Trophoblast cell (in vitro differentiated cells and primary cell): ENCODE measurements around the gene IGSF9B.
A peak's percentile ranks its signal among the peaks of the same experiment; 100 is the strongest.

Experiments
- DNase-seq, 2 donors: peaks; one replicate each; pipeline ENCODE4 v3.0.0-alpha.2; 2016
- H2AFZ ChIP-seq: 2 replicates; pipeline ENCODE4 v1.6.1; 2013; ENCODE audit warnings: low read length, moderate library complexity, mild to moderate bottlenecking; ENCODE audit not compliant: insufficient read depth, poor library complexity
- H2AK5ac ChIP-seq: 2 replicates; pipeline ENCODE4 v1.6.1; 2013; ENCODE audit warnings: mild to moderate bottlenecking, low read length
- H2BK120ac ChIP-seq: 2 replicates; pipeline ENCODE4 v1.6.1; 2013; ENCODE audit warnings: low read length, mild to moderate bottlenecking, moderate library complexity; ENCODE audit not compliant: insufficient read depth, poor library complexity
- H2BK12ac ChIP-seq: 2 replicates; pipeline ENCODE4 v1.6.1; 2013; ENCODE audit warnings: mild to moderate bottlenecking, low read length, moderate library complexity
- H2BK5ac ChIP-seq: 2 replicates; pipeline ENCODE4 v1.6.1; 2013; ENCODE audit warnings: low read length, low read depth, moderate library complexity, mild to moderate bottlenecking; ENCODE audit not compliant: poor library complexity
- H3K14ac ChIP-seq: 2 replicates; pipeline ENCODE4 v1.6.1; 2013; ENCODE audit warnings: mild to moderate bottlenecking, low read length
- H3K18ac ChIP-seq: 2 replicates; pipeline ENCODE4 v1.6.1; 2013; ENCODE audit warnings: mild to moderate bottlenecking, low read length
- H3K23ac ChIP-seq: 2 replicates; pipeline ENCODE4 v1.6.1; 2013; ENCODE audit warnings: low read length
- H3K27ac ChIP-seq: 2 replicates; pipeline ENCODE4 v1.5.1; 2013; ENCODE audit warnings: low read depth, mild to moderate bottlenecking, inconsistent platforms, low read length, moderate library complexity
- H3K27me3 ChIP-seq: 2 replicates; pipeline ENCODE4 v1.6.1; 2013; ENCODE audit warnings: inconsistent platforms, mild to moderate bottlenecking, low read length, moderate library complexity; ENCODE audit not compliant: insufficient read depth
- H3K36me3 ChIP-seq, 2 experiments: 1 replicate in 1 of 2; 2 replicates in 1 of 2; pipeline ENCODE4 v1.6.1; 2013; ENCODE audit warnings: low read length in 2 of 2, mild to moderate bottlenecking in 2 of 2, moderate library complexity in 1 of 2; ENCODE audit not compliant: insufficient read depth in 2 of 2, control insufficient read depth in 1 of 2
- H3K4ac ChIP-seq: 2 replicates; pipeline ENCODE4 v1.6.1; 2013; ENCODE audit warnings: low read depth, mild to moderate bottlenecking, low read length, moderate library complexity
- H3K4me1 ChIP-seq, 2 experiments: 1 replicate in 1 of 2; 2 replicates in 1 of 2; pipeline ENCODE4 v1.6.1; 2013; ENCODE audit warnings: low read length in 2 of 2, mild to moderate bottlenecking in 2 of 2, moderate library complexity in 1 of 2; ENCODE audit not compliant: insufficient read depth in 2 of 2, control insufficient read depth in 1 of 2
- H3K4me2 ChIP-seq: 2 replicates; pipeline ENCODE4 v1.6.1; 2013; ENCODE audit warnings: inconsistent platforms, mild to moderate bottlenecking, low read length, moderate library complexity
- H3K4me3 ChIP-seq: 2 replicates; pipeline ENCODE4 v1.5.1; 2013; ENCODE audit warnings: mild to moderate bottlenecking, low read depth, low read length, inconsistent platforms
- H3K79me1 ChIP-seq: one replicate; pipeline ENCODE4 v1.6.1; 2013; ENCODE audit warnings: low read length
- H3K79me2 ChIP-seq: 2 replicates; pipeline ENCODE4 v1.6.1; 2013; ENCODE audit warnings: low read length, mild to moderate bottlenecking; ENCODE audit not compliant: control insufficient read depth, insufficient read depth, poor library complexity
- H3K9ac ChIP-seq: 2 replicates; pipeline ENCODE4 v1.6.1; 2013; ENCODE audit warnings: mild to moderate bottlenecking, low read length
- H3K9me3 ChIP-seq: 2 replicates; pipeline ENCODE4 v1.6.1; 2013; ENCODE audit warnings: low read depth, mild to moderate bottlenecking, control low read depth, inconsistent platforms, low read length; ENCODE audit not compliant: insufficient read depth
- H4K12ac ChIP-seq: 2 replicates; pipeline ENCODE4 v1.6.1; 2013; ENCODE audit warnings: low read depth, mild to moderate bottlenecking, low read length, moderate library complexity
- H4K8ac ChIP-seq: 2 replicates; pipeline ENCODE4 v1.6.1; 2013; ENCODE audit warnings: low read depth, mild to moderate bottlenecking, low read length, moderate library complexity
- H4K91ac ChIP-seq: one replicate; pipeline ENCODE4 v1.6.1; 2013; ENCODE audit warnings: low read depth, mild to moderate bottlenecking, low read length, moderate library complexity
- WGBS: extraction: QIAGEN DNeasy Blood & Tissue Kit; methylation state at CpG from one replicate; pipeline ENCODE4 v1.1.7; 2013; ENCODE audit warnings: missing lambda C conversion rate; ENCODE audit not compliant: insufficient read length, insufficient coverage; ENCODE audit errors: extremely low coverage; 5-methylcytosine and 5-hydroxymethylcytosine counted together

Gene IGSF9B

GRCh38 chr11:133980665-133981064 is 23.9 kb upstream of the IGSF9B start:
- WGBS = no CpG with 5 or more reads among the region's 9 CpGs

DNA sequence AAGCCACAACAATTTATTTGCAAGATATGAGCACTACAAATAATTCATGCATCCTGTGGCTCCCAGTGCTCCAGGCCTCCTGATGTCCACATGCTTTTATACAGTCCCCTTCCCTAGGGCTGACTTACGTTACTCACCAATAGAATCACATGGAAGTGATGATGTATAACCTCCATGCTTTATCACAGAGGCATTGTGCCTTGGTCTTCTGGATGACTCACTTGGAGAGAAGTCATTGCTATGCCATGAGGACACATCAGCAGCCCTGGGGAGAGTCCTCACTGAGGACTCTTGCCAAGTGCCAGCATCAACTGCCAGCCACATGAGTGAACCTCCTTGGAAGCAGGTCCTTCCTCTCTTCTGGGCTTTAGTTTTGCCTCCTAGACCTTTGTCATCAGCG is 22.0 kb upstream of the IGSF9B start:
- Histone ChIP-seq H2BK5ac (no peak overlapping the region), H3K79me1 (no peaks in the 10 kb centered on the region), H3K36me3 (no peaks in the 10 kb centered on the region), H3K14ac (no peak overlapping the region), H3K23ac (no peak overlapping the region), H3K9me3 (no peaks in the 10 kb centered on the region), H3K4ac (no peak overlapping the region), H2AK5ac (no peak overlapping the region), H3K9ac (no peak overlapping the region), H4K91ac (no peak overlapping the region), H4K8ac (no peak overlapping the region), H2BK12ac (no peak overlapping the region), H2AFZ (no peak overlapping the region), H3K18ac (no peak overlapping the region), H3K79me2 (no peaks in the 10 kb centered on the region), H3K4me3 (no peak overlapping the region), H4K12ac (no peak overlapping the region), H3K27ac (no peak overlapping the region), H3K4me1 (no peaks in the 10 kb centered on the region), H3K4me2 (no peak overlapping the region), H3K27me3 (no peaks in the 10 kb centered on the region), H2BK120ac (no peak overlapping the region)
- no CpG with 5 or more reads among the region's 2 CpGs for WGBS
- DNase-seq = peak in 1 of 2 donors; percentile 33

More at GRCh38 chr11:133980665-133981064, 23.9 kb upstream of the IGSF9B start:
- no peaks in the 10 kb centered on the region for H3K9me3 ChIP-seq
- DNase-seq = no peak
- no peak overlapping the region for H3K4ac ChIP-seq
- H3K79me2 ChIP-seq = no peaks in the 10 kb centered on the region
- no peak overlapping the region for H2BK12ac ChIP-seq
- H3K4me2 ChIP-seq = no peak overlapping the region
- H4K8ac ChIP-seq = no peak overlapping the region
- H2AK5ac ChIP-seq = no peak overlapping the region
- H3K14ac ChIP-seq = no peak overlapping the region
- H3K36me3 ChIP-seq = no peaks in the 10 kb centered on the region
- no peaks in the 10 kb centered on the region for H3K4me1 ChIP-seq
- no peak overlapping the region for H3K4me3 ChIP-seq
- no peak overlapping the region for H2AFZ ChIP-seq
- H2BK120ac ChIP-seq = no peak overlapping the region
- no peak overlapping the region for H3K23ac ChIP-seq
- H3K18ac ChIP-seq = no peak overlapping the region
- H4K12ac ChIP-seq = no peak overlapping the region
- H3K27ac ChIP-seq = no peak overlapping the region
- H3K79me1 ChIP-seq = no peaks in the 10 kb centered on the region
- H4K91ac ChIP-seq = no peak overlapping the region
- H3K27me3 ChIP-seq = no peaks in the 10 kb centered on the region
- no peak overlapping the region for H2BK5ac ChIP-seq
- no peak overlapping the region for H3K9ac ChIP-seq

DNA sequence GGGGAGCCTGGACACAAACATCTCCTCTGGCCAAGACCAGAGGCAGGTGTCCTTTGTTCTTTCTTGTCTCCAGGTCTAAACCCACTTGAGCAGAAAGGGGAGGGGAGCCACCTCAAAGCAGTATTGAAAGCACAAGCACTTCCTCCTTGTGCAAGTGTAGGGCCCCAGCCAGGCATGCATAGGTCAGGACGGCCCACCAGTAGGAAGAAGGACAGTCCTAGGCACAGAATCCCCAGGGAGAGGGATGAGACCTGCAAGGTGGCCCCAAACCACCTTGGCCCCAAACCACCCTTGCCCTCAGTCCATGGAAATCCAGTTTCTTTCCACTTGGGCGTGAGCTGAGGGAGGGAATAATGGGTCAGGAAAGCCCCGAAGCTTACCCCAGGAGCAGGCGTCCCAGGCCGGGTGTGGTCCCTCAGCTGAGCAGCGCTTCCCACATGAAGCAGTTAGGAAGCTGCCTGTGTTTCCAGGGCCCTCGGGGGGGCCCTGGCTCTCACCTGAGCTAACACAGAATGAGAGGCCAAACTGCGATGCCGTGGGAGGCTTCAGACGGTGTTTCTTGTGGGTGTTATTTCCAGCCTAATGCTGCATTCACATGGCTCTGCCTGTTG is 20.4 kb upstream of the IGSF9B start:
- Histone ChIP-seq H4K12ac (no peak overlapping the region), H3K79me1 (no peaks in the 10 kb centered on the region), H3K18ac (no peak overlapping the region), H3K27me3 (no peaks in the 10 kb centered on the region), H2AFZ (no peak overlapping the region), H3K27ac (no peak overlapping the region), H3K4me1 (no peaks in the 10 kb centered on the region), H4K91ac (no peak overlapping the region), H3K36me3 (no peaks in the 10 kb centered on the region), H3K9me3 (no peaks in the 10 kb centered on the region), H3K4ac (no peak overlapping the region), H3K79me2 (no peaks in the 10 kb centered on the region), H3K4me2 (no peak overlapping the region), H3K14ac (no peak overlapping the region), H2BK12ac (no peak overlapping the region), H2BK120ac (no peak overlapping the region), H3K4me3 (no peak overlapping the region), H2AK5ac (no peak overlapping the region), H4K8ac (no peak overlapping the region), H2BK5ac (no peak overlapping the region), H3K9ac (no peak overlapping the region), H3K23ac (no peak overlapping the region)
- no peak for DNase-seq
- WGBS = no CpG with 5 or more reads among the region's 10 CpGs

DNA sequence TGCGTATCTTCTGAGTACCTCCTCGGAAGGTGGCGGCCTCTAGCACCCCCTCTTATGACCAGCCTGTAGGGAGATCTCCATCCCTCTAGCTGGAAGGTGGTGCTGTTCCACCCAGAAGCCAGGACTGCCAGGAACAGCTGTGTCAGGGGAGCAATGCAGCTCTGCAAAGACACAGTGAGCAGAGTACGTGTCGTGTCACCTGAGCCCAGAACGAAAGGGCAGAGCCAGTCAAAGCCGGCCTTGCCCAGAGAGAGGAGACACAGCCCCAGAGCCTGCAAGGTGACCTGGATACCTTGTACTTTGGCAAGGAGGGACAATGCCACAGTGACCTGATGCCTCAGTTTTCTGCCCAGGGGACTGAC is 18.7 kb upstream of the IGSF9B start:
- H3K79me1 ChIP-seq = no peaks in the 10 kb centered on the region
- H3K79me2 ChIP-seq = no peaks in the 10 kb centered on the region
- H3K4ac ChIP-seq = no peak overlapping the region
- no peak overlapping the region for H3K27ac ChIP-seq
- no peak overlapping the region for H4K12ac ChIP-seq
- H3K14ac ChIP-seq = no peak overlapping the region
- no peak overlapping the region for H3K18ac ChIP-seq
- no peak overlapping the region for H4K8ac ChIP-seq
- no peak overlapping the region for H2AK5ac ChIP-seq
- no peak overlapping the region for H2BK12ac ChIP-seq
- H2AFZ ChIP-seq = no peak overlapping the region
- DNase-seq = no peak
- no peak overlapping the region for H3K4me3 ChIP-seq
- H3K4me1 ChIP-seq = no peaks in the 10 kb centered on the region
- H4K91ac ChIP-seq = no peak overlapping the region
- no peak overlapping the region for H3K9ac ChIP-seq
- H2BK5ac ChIP-seq = no peak overlapping the region
- no peaks in the 10 kb centered on the region for H3K9me3 ChIP-seq
- H3K36me3 ChIP-seq = no peaks in the 10 kb centered on the region
- H3K23ac ChIP-seq = no peak overlapping the region
- WGBS = no CpG with 5 or more reads among the region's 7 CpGs
- no peaks in the 10 kb centered on the region for H3K27me3 ChIP-seq
- H2BK120ac ChIP-seq = no peak overlapping the region
- no peak overlapping the region for H3K4me2 ChIP-seq
